Smooth muscle cell (in vitro differentiated cells): ENCODE data around the gene CLECL1. TPM values are rescaled to one million over a fixed set of nuclear protein-coding genes. Genes with fewer than 3 reads are reported as not detected.
"Not testable (repeated sequence)": the region's sequence is repeated elsewhere in the genome, so short reads cannot be mapped to it uniquely, and the experiment has no call there.

Experiments
- DNase-seq: peaks from one replicate; lab custom pipeline; 2025; ENCODE audit not compliant: unreplicated experiment; lab: John Stamatoyannopoulos, UW
- H2AFZ ChIP-seq: fragments of 200-600 bp; sonication (generic); 2 replicates; pipeline ENCODE4 v1.6.0; 2016; ENCODE audit warnings: antibody characterized with exemption, low read depth, mild to moderate bottlenecking
- H3F3A ChIP-seq: fragments of 200-600 bp; sonication (generic); 2 replicates; pipeline ENCODE4 v1.6.0; 2017; ENCODE audit warnings: antibody characterized with exemption, low read depth
- H3K27ac ChIP-seq: fragments of 200-600 bp; sonication (generic); 2 replicates; pipeline ENCODE4 v1.5.1; 2016; ENCODE audit warnings: low read depth, mild to moderate bottlenecking
- H3K27me3 ChIP-seq: fragments of 200-600 bp; sonication (generic); 2 replicates; pipeline ENCODE4 v1.6.1; 2016; ENCODE audit warnings: low read depth, mild to moderate bottlenecking
- H3K36me3 ChIP-seq: fragments of 200-600 bp; sonication (generic); 2 replicates; pipeline ENCODE4 v1.5.1; 2016; ENCODE audit warnings: low read depth
- H3K4me1 ChIP-seq: fragments of 200-600 bp; sonication (generic); 2 replicates; pipeline ENCODE4 v1.5.1; 2016; ENCODE audit warnings: low read depth
- H3K4me2 ChIP-seq: fragments of 200-600 bp; sonication (generic); 2 replicates; pipeline ENCODE4 v1.6.0; 2016; ENCODE audit warnings: mild to moderate bottlenecking
- H3K4me3 ChIP-seq: fragments of 200-600 bp; sonication (generic); 2 replicates; pipeline ENCODE4 v1.5.1; 2016; ENCODE audit warnings: mild to moderate bottlenecking
- H3K79me2 ChIP-seq: fragments of 200-600 bp; sonication (generic); 2 replicates; pipeline ENCODE4 v1.6.0; 2016; ENCODE audit warnings: low read depth, mild to moderate bottlenecking
- H3K9ac ChIP-seq: fragments of 200-600 bp; sonication (generic); 2 replicates; pipeline ENCODE4 v1.6.0; 2016; ENCODE audit warnings: low read depth
- H3K9me3 ChIP-seq: fragments of 200-600 bp; sonication (generic); replicated peaks from 2 replicates; pipeline ENCODE4 v1.5.1; 2016; ENCODE audit warnings: low read depth
- H4K20me1 ChIP-seq: fragments of 200-600 bp; sonication (generic); 2 replicates; pipeline ENCODE4 v1.6.0; 2016; ENCODE audit warnings: low read depth
- WGBS: methylation state at CpG from one replicate; pipeline ENCODE4 v1.1.7; 2016; ENCODE audit warnings: low lambda C conversion rate; 5-methylcytosine and 5-hydroxymethylcytosine counted together
- polyA plus RNA-seq: library from polyadenylated mRNA; unstranded; fragments of >200 nt; fragmentation: Nextera tagmentation; extraction: Ambion mirVana; gene quantifications from 2 replicates; pipeline ENCODE4 v1.2.1, GENCODE V29; 2016
- total RNA-seq: library from RNA; depleted of rRNA; stranded (reverse); fragments of >200 nt; gene quantifications from 2 replicates; pipeline ENCODE4 v1.2.3, GENCODE V29; 2014
- TF ChIP-seq, protein P1 (sequence below): fragments of 200-600 bp; sonication (generic); IDR thresholded peaks from 2 replicates; pipeline ENCODE4 v1.5.1; 2017; ENCODE audit warnings: borderline replicate concordance, mild to moderate bottlenecking, antibody characterized with exemption; ENCODE audit not compliant: insufficient read depth, poor library complexity, severe bottlenecking

CLECL1 gene
- total and polyA plus RNA-seq, 2 experiments from 2014 or later: not detected

DNA sequence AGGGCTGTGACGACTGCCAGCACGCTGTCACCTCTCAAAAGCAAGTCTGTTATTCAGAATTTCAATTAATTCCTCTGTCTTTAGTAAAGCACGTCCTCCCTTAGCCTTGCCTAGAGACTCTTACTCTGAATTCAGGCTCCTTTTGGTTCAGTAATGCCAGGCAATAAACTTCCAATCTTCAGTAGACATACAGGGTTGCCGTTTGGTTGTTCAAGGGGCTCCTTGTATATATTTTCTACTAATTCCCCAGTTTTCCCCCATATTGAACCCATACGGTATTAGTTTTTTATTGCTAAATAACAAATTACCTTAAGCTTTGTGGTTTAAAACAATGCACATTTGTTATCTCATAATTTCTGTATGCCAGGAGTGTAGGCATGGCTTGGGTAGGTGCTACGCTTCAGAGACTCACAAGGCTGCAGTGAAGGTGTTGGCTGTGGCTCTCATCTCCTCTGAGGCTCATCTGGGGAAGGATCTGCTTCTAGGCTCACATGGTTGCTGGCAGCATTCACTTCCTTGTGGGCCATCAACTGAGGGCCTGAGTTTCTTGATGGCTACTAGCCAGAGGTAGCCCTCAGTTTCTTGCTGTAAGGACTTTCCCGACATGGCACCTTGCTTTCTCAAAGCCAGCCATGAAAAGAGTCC lies 7.3 kb upstream of the CLECL1 start:
- H3K36me3 ChIP-seq: no peaks in the 10 kb centered on the region
- no peak overlapping the region for H2AFZ ChIP-seq
- no peaks in the 10 kb centered on the region for H3K27me3 ChIP-seq
- TF ChIP-seq, protein P1, sequence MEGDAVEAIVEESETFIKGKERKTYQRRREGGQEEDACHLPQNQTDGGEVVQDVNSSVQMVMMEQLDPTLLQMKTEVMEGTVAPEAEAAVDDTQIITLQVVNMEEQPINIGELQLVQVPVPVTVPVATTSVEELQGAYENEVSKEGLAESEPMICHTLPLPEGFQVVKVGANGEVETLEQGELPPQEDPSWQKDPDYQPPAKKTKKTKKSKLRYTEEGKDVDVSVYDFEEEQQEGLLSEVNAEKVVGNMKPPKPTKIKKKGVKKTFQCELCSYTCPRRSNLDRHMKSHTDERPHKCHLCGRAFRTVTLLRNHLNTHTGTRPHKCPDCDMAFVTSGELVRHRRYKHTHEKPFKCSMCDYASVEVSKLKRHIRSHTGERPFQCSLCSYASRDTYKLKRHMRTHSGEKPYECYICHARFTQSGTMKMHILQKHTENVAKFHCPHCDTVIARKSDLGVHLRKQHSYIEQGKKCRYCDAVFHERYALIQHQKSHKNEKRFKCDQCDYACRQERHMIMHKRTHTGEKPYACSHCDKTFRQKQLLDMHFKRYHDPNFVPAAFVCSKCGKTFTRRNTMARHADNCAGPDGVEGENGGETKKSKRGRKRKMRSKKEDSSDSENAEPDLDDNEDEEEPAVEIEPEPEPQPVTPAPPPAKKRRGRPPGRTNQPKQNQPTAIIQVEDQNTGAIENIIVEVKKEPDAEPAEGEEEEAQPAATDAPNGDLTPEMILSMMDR: no peak
- no peak for DNase-seq
- H3K4me3 ChIP-seq: no peak overlapping the region
- H3F3A ChIP-seq: no peaks in the 10 kb centered on the region
- no peak overlapping the region for H3K27ac ChIP-seq
- H3K4me1 ChIP-seq: no peaks in the 10 kb centered on the region
- no peak overlapping the region for H3K9ac ChIP-seq
- WGBS: 91% methylated on average over 7 of the region's 7 CpGs
- H3K79me2 ChIP-seq: no peaks in the 10 kb centered on the region
- no peaks in the 10 kb centered on the region for H3K9me3 ChIP-seq
- H4K20me1 ChIP-seq: no peaks in the 10 kb centered on the region
- H3K4me2 ChIP-seq: no peak overlapping the region

DNA sequence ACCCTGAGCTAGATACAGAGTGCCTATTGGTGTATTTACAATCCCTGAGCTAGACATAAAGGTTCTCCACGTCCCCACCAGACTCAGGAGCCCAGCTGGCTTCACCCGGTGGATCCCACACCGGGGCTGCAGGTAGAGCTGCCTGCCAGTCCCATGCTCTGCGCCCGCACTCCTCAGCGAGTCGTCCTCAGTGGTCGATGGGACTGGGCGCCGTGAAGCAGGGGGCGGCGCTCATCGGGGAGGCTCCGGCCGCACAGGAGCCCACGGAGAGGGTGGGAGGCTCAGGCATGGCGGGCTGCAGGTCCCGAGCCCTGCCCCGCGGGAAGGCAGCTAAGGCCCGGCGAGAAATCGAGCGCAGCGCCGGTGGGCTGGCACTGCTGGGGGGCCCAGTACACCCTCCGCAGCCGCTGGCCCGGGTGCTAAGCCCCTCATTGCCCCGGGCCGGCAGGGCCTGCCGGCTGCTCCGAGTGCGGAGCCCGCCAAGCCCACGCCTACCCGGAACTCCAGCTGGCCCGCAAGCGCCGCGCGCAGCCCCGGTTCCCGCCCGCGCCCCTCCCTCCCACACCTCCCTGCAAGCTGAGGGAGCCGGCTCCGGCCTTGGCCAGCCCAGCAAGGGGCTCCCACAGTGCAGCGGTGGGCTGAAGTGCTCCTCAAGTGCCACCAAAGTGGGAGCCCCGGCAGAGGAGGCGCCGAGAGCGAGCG lies 6.7 kb upstream of the CLECL1 start:
- not testable (repeated sequence) for H3F3A ChIP-seq, H3K79me2 ChIP-seq, H3K36me3 ChIP-seq, H3K27ac ChIP-seq, H3K4me3 ChIP-seq, H3K4me1 ChIP-seq, H4K20me1 ChIP-seq, H2AFZ ChIP-seq, H3K27me3 ChIP-seq, H3K9ac ChIP-seq, H3K9me3 ChIP-seq, H3K4me2 ChIP-seq, DNase-seq
- 97% methylated on average over 40 of the region's 54 CpGs for WGBS

DNA sequence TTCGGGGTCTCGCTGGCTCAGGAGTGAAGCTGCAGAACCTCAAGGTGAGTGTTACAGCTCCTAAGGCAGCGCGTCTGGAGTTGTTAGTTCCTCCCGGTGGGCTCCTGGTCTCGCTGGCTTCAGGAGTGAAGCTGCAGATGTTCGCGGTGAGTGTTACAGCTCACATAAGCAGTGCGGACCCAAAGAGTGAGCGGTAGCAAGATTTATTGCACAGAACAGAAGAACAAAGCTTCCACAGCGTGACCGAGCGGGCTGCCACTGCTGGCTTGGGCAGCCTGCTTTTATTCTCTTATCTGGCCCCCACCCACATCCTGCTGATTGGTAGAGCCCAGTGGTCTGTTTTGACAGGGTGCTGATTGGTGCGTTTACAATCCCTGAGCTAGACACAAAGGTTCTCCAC lies 6.0 kb upstream of the CLECL1 start:
- H3F3A ChIP-seq, H4K20me1 ChIP-seq, H3K36me3 ChIP-seq, DNase-seq, H3K4me2 ChIP-seq, H3K9me3 ChIP-seq, H3K27ac ChIP-seq, H3K9ac ChIP-seq, H3K79me2 ChIP-seq, H3K4me1 ChIP-seq, H3K27me3 ChIP-seq, H2AFZ ChIP-seq, H3K4me3 ChIP-seq: not testable (repeated sequence)
- 96% methylated on average over 14 of the region's 14 CpGs for WGBS

DNA sequence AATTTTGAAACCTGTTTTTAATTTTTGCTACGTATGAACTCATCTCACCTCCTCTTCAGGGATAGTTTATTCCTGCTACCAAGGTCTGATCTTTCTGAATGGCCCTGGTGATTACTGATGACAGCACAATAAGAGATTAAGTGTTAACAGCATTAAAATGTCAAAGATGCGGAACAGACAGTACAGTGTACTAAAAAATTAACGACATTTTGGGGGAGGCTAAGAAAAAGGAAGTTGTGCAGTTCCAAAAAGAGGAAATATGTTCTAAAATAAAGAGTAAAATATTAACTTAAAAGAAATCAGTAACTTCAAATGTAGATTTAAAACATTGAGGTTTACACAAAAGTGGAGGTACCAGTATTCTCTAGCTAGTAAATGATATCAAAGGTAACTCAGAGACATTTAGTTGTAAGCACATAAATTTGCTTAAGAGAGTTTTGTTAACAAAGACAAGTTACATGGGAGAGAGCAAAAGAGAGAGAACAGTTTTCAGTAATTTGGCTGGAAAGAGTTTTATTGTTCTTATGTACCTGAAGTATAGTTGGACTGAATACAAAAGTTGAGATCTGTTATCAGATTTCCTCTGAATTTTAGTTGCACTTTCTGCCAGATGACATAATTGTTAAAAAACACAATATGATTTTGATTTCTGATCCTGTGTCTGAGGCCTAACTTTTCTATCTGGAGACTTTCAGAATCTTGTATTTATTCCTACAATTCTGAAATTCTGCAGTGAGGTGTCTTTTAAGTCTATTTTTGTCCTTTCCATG lies 4.2 kb upstream of the CLECL1 start:
- no peak for DNase-seq
- WGBS: 82% methylated on average over 3 of the region's 3 CpGs
- TF ChIP-seq, protein P1: no peak
- no peak overlapping the region for H3K4me2 ChIP-seq
- no peaks in the 10 kb centered on the region for H3K36me3 ChIP-seq
- no peak overlapping the region for H3K4me3 ChIP-seq
- no peaks in the 10 kb centered on the region for H3K9me3 ChIP-seq
- H3K9ac ChIP-seq: no peak overlapping the region
- no peaks in the 10 kb centered on the region for H3K79me2 ChIP-seq
- H4K20me1 ChIP-seq: no peaks in the 10 kb centered on the region
- H3F3A ChIP-seq: no peaks in the 10 kb centered on the region
- H3K27ac ChIP-seq: no peak overlapping the region
- no peaks in the 10 kb centered on the region for H3K27me3 ChIP-seq
- H3K4me1 ChIP-seq: no peaks in the 10 kb centered on the region
- H2AFZ ChIP-seq: no peak overlapping the region
